HG03064 (cell line): ENCODE results near the gene STAB1.

Experiments used
- ATAC-seq: cut with Tn5 transposase; IDR thresholded peaks from one replicate; pipeline ENCODE4 v1.9.1; 2021; ENCODE audit warnings: low read depth; ENCODE audit not compliant: unreplicated experiment

Gene STAB1

DNA sequence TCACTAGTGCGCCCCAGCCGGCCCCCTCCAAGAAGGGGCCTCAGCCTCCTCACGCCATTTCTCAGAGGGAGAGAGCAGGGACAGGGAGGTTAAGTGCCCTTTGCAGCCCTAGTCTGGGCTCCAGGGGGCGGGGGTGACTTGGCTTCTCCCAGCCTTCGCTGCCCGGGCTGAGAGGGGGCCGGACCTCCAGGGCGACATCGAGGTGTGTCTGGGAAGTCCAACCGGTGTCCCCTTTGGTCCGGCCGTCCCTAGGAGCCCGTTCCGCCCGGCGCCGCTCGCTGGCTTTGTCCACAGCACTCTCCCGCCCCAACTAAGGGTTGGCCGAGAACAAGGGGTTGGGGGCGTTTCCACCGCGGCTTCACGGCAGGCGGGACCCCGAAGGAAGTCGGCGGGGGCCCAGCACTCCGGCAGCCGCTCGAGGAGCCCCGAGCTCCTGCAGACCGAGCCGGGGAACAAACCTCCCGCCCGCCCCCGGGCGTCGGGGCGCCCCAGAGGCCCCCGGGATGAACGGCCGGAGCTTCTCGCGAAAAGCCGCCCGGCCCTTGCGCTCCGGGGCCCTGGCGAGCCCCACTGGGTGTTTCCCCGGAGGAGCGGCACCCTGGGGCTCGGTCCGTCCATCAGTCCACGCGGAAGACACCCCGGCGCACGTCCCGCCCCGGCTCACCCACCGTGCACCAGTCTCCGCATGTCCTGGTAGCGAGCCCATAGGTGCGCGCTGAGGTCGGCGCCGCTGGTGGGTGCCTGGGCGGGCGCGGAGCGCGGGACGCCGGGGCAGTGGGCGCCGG, 37.9 kb downstream of the STAB1 start:
- no peak for ATAC-seq

DNA sequence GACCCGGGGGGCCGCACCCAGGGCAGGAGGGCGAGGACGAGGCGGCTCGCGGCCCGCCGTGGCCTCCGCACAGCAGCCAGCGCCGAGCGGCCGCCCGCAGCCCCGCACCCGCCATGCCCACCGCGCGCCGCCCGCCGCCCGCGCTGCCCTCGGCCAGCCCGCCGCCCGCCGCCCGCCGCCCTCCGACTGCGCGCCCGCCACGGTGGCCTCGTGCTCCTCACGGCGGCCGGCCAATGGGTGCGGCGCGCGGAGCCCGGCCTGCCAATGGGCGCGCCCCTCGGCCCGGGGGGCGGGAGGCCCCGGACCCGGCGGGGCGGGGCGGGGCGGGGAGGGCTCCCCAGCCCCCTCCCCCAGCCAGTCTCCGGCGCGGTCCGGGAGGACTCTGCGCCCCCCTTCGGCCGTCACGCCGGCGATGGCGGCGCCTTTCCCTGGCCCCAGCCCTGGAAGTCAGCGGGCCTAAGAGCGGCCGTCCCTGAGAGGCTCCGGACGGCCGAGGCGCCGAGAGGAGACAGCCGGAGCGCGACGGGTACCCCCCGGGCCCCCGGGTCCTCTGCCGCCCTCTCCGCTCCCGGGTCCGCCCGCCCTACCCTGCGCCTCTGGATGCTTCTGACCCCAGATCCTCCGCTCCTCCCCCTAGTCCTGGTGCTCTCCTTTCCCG, 38.6 kb downstream of the STAB1 start, which contains the start of gene NT5DC2:
TSS of gene NT5DC2 (minus strand) at position 235 of the 658 bp plus-strand sequence. CDS start at position 115, 120 bp downstream.
- peak; percentile 28 for ATAC-seq

DNA sequence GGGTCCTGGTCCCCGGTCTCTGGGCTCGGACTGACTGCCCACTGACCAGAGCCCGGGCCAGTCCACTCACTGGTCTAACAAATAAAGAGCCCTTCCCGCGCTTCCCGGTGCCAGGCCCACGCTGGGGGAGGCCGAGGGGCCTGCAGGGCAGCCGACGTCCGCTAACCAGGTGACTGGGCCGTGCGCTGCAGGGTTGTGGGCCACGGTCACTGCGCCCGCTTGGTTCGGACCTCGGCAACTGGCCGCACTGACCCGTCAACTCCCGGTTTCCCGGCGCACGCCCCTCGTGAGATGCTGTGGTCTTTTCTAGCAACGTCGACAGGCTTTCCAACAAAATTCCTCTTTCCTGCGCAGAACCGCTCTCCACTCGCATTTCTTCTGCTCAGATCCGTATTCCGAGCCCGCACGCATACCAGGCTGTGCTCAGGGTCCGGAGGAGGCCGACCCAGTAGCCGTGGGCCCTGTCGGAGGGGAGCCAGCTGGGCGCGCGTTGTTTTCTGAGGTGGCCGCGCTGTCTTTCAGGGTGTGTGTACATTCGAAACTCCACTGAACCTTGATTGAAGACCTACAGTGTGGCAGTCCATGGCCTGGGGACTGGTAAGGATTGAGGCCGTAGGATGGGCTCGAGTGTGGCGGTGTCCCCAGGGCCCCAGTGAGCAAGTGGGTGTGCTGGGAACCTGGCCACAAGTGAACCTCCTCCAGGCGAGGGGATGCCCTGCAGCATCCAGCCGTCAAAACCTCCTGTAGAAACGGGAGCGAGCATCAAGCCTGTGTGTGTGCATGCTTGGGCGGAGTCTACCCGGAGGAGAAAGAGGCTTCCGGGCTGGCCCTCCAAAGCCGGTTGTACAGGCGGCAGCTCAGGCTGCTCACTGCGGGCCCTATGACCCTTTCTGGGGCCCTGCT, 39.4 kb downstream of the STAB1 start:
- no peak for ATAC-seq

DNA sequence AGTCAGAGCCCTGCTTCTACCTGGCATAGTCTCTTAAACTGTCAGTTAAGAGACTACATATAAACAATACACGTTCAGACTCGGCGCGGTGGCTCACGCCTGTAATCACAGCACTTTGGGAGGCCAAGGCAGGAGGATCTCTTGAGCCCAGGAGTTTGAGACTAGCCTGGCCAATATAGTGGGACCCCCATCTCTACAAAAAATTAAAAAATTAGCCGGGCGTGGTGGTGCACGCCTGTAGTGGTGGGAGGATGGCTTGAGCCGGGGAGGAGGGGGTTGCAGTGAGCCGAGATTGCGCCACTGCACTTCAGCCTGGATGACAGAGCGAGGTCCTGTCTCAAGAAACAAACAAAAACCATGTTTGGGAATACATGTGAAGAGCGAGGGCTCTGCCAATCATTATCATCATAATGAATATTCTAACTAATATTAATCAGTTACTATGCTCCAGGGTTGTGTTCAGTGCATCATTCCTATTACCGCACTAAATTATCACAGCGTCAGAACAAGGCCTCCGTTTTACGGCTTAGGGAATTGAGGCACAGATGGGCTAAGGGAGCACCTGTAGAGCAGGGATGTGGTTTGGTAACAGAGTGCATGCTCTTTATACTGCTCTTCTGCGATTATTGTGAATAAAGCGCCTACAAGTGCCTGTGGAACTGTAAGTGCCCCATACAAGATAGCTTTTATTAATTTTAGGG, 40.4 kb downstream of the STAB1 start:
- ATAC-seq: no peak

DNA sequence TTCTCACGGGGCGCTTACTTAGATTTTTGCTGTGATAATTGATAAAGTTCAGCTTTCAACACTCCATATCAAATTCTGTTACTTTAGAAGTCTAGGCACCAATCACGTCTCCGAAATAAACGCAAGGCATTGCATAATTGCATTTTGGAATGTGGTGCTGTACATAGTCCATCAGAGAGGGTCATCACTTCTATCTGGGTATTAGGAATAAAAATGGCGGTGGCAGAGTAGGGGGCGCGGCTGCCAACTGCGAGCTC, 40.9 kb downstream of the STAB1 start:
- ATAC-seq: no peak

DNA sequence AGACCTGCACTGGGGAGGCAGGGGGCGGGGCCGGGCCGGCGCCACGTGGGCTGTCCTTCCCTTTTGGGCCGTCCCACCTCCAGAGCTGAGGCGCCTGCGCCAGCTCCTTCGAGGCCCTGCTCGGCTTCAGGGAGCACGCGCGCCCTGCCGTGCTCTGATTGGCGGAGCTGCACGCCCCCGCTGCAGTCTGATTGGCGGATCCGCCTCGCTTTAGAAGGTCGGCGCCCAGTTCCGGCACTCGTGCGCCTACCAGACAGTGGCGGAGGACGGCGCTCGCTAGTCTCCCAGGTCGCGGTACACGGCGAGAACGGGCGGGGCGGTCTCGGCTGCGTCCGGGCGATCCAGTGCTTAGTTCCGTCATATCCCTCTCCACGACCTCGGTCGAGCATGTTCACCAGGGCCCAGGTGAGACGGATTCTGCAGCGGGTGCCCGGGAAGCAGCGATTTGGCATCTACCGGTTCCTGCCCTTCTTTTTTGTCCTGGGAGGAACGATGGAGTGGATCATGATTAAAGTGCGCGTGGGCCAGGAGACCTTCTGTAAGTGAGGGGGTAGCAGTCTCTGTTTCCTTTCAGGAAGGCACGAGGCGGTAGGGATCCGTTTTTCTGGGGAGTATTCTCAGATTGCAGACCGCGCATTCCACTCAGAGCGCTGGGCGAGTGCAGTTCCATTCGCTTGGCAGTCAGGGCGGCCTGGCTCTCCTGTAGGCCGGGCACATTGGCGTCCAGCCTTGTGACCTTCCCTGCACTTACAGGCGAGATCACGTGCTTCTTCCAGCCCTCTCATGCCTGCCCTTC, 41.4 kb downstream of the STAB1 start, which contains the start of gene UQCC5:
TSS of gene UQCC5 (plus strand) at position 237 of the 796 bp plus-strand sequence. CDS start at position 388, 151 bp downstream.
- peak; percentile 72 for ATAC-seq

DNA sequence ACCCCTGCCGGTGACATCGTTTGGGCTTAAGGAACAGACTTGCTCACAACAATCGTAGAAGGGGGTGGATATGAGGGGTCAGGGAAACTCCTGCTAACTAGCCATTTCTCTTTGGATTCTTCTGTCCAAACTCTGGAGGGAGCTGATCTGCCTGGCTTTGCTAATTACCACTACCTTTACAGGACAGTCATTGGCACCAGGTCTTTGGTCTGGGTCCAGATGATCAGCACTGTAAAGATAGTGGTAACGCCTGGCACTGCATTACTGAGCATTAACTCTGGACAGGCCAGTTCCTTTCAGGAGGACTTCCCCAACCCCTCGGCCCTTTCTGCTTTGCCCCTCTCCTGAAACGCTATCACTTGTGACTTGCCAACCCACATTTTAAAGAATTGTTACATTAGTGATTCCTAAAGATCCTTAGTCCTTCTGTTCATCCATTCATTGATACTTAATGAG, 42.1 kb downstream of the STAB1 start:
- no peak for ATAC-seq

DNA sequence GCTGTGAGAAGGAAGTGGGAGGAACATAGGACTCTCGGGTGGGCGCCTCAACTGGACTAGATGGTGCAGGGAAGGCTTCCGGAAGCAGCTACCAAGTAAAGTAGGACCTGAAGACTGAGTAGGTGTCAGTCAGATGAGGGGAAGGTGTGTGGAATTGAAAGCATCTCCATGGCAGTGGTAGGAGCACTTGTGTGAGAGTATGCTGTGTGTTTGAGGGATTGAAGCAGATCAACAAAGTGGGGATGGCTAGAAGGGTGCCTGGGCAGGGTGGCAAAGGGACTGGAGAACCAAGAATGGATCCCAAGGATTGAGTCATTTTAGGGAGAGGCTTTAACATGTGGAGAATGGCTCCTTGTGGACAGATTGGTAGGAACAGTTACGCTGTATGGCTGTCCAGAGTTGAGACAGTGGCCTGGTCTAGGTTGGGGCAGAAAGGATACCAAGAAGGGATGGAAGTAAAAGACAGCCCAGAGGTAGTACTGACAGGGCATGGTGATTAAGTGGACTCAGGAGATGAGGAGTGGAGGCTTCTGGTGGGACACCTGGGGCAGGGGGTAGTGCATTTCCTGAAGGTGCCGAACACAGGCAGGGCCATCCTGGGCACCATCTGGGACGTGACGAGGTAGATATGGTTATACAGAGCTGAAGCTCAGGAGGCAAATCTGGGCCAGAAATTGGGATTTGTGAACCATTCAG, 42.7 kb downstream of the STAB1 start:
- no peak for ATAC-seq

DNA sequence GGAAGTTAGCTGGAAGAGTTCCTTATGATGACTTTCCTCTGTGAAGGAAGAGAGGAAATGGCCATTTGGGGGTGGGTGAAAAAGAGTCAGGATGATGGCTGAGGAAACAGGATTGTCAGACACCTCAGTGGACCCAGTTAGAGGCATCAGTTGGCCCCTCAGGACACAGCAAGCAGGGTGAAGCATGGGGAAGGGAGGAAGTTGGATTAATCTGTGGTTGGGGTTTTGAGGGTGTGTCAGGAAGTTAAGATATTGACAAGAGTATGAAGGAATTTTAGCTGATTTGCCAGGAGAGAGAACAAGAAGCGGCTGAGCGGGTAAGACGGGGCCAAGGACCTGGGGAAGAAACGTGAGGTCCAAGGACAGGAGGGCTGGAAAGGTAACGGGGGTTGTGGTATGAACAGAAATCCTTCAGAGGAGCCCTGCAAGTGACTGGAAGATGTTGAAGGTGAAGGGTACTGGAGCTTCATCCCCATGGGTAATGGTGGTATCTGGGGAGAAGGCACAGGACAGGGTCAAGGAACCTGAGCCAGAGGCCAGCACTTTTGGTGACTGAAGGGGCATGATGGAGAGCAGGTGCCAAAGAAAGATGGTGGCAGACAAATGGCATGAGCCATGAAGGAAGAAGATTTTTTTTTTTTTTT, 44.0 kb downstream of the STAB1 start:
- no peak for ATAC-seq

DNA sequence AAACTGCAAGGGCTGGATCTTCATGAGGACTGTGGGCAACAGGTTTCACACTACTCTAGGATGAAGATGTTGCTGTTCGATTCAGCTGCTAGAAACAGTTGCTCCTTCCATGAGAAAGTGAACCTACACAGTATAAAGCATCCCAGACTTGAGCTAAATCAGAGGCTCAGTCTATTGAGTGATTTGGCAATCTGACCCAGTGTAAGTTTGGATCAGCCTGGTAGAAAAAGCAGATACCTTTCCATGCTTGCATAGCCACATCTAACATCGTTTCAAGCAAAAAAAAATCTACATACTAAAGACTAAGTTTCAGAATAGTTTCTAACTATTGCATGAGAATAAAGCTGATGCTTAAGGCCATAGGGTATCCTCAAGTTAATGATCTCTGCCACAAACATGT, 45.9 kb downstream of the STAB1 start:
- no peak for ATAC-seq

DNA sequence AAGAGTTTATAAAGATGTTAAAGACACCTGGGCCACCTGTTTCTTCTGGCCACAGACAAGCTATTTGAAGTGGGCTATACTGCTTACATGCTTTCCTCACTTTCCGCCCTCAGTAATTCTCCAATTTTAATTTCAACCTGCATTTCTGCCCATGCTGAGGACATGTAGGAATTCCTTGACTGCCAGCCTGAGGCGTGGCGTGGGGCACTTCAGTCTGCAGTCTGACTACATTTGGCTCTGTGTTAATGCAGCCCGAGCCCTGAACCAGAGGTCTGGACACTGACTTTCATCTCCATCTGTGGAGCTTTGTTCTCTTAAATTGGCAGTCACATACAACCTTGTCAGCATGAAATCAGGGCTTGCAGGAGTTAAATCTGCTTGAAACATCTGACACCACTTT, 49.8 kb downstream of the STAB1 start:
- ATAC-seq: no peak

DNA sequence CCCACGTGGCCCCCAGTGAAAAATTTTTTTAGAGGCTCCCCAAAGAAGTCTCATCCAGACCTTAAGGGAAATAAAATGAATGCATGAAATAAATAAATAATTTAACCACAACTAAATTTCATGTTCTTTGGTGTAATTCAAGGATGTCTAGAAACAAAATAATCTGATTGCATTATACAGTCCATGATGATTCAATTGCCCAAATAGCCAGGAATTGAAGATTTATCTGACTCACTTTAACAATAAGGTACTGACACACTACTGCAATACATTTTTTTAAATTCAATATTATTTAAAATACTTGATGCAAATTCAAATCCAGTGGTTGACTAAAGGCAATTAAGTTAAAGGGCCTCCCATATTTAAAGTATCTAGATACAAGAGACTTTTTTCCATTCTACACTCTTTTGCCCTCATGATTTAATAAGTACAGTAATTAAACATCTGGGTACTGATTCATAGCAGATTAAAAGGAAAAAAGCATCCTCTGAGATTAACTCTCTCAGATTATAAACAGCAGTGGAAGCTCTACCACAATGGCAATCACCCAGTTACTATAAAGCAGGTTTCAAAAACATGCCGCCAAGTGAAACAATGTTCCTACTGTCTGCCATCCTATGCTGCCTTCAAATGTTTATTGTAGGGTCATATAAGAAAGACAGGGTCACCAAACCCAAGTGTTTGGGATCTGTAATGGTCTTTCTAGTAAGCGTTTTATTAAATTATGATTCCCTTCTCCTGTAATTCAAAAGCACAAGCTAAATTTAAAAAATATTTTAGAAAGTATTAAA, 51.2 kb downstream of the STAB1 start:
- ATAC-seq: no peak

DNA sequence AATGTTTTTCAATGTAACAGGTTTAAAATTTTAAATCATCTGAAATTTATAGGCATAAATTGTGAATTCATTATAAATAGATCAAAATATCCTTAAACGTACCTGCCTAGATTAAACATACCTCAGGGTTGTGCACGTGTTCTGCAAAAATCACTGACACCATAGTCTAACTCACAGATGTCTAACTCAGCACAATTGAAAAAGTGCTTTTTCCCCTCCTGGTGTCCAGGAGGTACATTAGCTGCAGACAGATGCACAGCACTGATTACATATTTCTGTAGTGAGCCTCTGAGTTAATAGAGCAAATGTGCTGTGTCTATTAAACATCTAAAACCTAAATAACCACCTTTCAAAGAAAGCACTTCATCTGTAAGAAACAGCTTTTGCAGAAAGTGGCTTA, 52.0 kb downstream of the STAB1 start:
- ATAC-seq: no peak

DNA sequence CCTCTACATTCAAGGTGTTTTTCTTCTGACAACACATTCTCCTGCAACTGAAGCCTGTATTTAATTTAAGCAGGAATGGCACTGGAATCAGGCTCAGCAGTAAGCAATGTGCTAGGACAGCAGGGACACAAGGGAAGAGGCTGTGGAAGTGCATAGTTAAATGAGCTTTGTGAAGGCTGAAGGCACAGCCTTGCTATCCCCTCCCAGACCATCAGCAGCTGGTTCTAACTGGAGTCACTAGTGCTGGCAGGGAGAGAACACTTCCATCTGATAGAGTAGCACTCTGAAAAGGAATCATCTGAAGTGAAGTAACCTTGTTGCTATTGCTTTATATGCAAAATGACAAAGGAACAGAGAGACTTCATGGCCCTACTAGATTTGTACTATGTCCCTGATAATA, 56.0 kb downstream of the STAB1 start:
- no peak for ATAC-seq

DNA sequence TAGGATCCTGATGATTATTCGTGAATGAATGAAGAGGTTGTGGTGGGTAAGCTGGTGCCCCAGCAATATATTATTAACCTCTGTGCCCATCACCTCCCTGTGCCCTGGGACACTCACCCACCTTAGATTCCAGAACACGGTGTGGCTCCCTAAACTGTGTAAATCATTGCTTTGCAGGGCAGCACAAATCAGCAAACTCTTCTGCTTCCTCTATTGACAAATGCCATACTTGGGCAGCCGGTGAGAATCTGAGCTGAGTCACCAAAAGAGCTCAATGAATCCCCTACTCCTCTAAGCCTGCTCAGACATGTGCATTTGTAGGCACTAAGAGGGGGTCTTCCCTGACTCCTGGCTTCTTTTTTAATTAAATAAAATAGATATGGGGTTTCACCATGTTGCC, 57.0 kb downstream of the STAB1 start:
- ATAC-seq: no peak

DNA sequence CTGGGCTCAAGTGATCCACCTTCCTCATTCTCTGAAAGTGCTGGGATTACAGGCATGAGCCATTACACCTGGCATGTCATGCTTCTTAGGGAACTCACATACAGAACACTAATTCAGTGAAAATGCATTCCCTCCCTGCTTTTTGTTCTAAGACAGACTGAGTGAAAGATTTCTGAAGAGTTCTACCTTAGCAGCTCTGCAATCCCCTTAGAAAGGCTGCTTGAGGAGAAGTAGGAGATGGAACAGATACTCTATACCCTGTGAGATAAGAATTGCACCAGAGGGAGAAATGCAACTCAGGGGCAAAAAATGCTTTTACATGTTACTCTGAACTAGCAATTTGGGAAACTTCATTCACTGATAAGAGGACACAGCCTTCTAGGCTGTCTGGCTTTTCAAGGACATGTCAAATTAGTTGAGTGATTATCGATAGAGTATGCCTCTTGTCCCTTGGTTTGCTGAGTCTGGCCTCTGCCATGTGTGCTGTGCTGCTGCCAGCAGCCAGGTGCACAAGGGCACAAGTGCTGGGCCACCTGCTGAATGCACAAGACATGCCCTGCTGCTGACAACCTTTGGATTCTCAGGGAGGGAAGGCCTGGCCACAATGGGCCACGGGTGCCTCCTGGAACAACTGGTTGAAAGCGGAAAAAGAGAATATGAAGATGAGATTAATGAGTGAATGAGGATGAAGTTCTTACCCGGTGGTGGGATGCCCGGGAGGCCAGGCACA, 59.1 kb downstream of the STAB1 start:
- ATAC-seq: no peak

DNA sequence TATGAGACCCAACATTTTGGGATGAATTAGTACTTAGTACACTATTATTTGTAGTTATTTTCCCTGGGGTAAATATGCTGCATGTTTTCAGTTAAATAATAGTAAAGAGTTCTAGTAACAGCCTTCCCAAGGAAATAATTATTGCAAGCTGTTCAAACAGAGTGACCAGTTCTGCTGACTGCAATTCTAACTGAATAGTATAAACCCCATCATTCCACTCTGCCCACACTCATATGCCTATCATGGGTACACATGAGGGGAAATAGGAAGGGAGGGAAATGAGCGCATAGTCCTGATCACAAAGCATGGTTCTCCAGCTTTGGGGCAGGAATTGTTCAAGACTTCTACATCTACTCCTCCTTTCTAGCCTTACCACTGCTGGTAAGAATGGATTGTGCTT, 59.9 kb downstream of the STAB1 start:
- no peak for ATAC-seq
